Hepatocyte (in vitro differentiated cells): Measurements from ENCODE around the gene ATP5MC2. TPM values are rescaled to one million over a fixed set of nuclear protein-coding genes. Genes with fewer than 3 reads are reported as not detected.

ENCODE experiments used
- DNase-seq: peaks from one replicate; pipeline ENCODE4 v3.0.0-alpha.2; 2016; ENCODE audit warnings: low spot score
- H2AFZ ChIP-seq: fragments of 200-600 bp; sonication (generic); 2 replicates; pipeline ENCODE4 v1.6.0; 2016; ENCODE audit warnings: antibody characterized with exemption, mild to moderate bottlenecking
- H3K27ac ChIP-seq: fragments of 200-600 bp; sonication (generic); 2 replicates; pipeline ENCODE4 v1.5.1; 2016; ENCODE audit warnings: mild to moderate bottlenecking
- H3K27me3 ChIP-seq: fragments of 200-600 bp; sonication (generic); 2 replicates; pipeline ENCODE4 v1.6.1; 2016
- H3K36me3 ChIP-seq: fragments of 200-600 bp; sonication (generic); replicated peaks from 2 replicates; pipeline ENCODE4 v1.5.1; 2016; ENCODE audit warnings: low read depth; ENCODE audit not compliant: insufficient read depth
- H3K4me1 ChIP-seq: fragments of 200-600 bp; sonication (generic); 2 replicates; pipeline ENCODE4 v1.5.1; 2016; ENCODE audit warnings: mild to moderate bottlenecking, moderate library complexity; ENCODE audit not compliant: insufficient read depth
- H3K4me2 ChIP-seq: fragments of 200-600 bp; sonication (generic); 2 replicates; pipeline ENCODE4 v1.6.0; 2016
- H3K4me3 ChIP-seq: fragments of 200-600 bp; sonication (generic); 2 replicates; pipeline ENCODE4 v1.5.1; 2016; ENCODE audit warnings: mild to moderate bottlenecking
- H3K79me2 ChIP-seq: fragments of 200-600 bp; sonication (generic); 2 replicates; pipeline ENCODE4 v1.6.0; 2017; ENCODE audit warnings: mild to moderate bottlenecking
- H3K9me2 ChIP-seq: fragments of 200-600 bp; sonication (generic); replicated peaks from 2 replicates; pipeline ENCODE4 v1.6.0; 2017; ENCODE audit warnings: mild to moderate bottlenecking; ENCODE audit not compliant: insufficient read depth
- H3K9me3 ChIP-seq: fragments of 200-600 bp; sonication (generic); 2 replicates; pipeline ENCODE4 v1.5.1; 2016; ENCODE audit warnings: low read depth, mild to moderate bottlenecking
- H4K20me1 ChIP-seq: fragments of 200-600 bp; sonication (generic); 2 replicates; pipeline ENCODE4 v1.6.0; 2016; ENCODE audit warnings: mild to moderate bottlenecking; ENCODE audit not compliant: insufficient read depth, poor library complexity, severe bottlenecking
- CTCF ChIP-seq: fragments of 200-600 bp; sonication (generic); IDR thresholded peaks from 2 replicates; pipeline ENCODE4 v1.5.1; 2016; ENCODE audit warnings: antibody characterized with exemption, mild to moderate bottlenecking; ENCODE audit not compliant: poor library complexity
- EZH2 ChIP-seq: fragments of 200-600 bp; sonication (generic); IDR thresholded peaks from 2 replicates; pipeline ENCODE4 v1.6.1; 2016; ENCODE audit warnings: antibody characterized with exemption, mild to moderate bottlenecking, borderline replicate concordance
- EZH2phosphoT487 ChIP-seq: fragments of 200-600 bp; sonication (generic); IDR thresholded peaks from one replicate; pipeline ENCODE4 v1.6.1; 2018; ENCODE audit warnings: antibody characterized with exemption, mild to moderate bottlenecking, low read depth, moderate library complexity; ENCODE audit not compliant: unreplicated experiment, severe bottlenecking
- WGBS: methylation state at CpG from one replicate; pipeline ENCODE4 v1.1.6; 2016; ENCODE audit warnings: low lambda C conversion rate; ENCODE audit errors: missing lambda C conversion rate; 5-methylcytosine and 5-hydroxymethylcytosine counted together
- polyA plus RNA-seq: library from polyadenylated mRNA; unstranded; fragments of >200 nt; fragmentation: Nextera tagmentation; extraction: Ambion mirVana; gene quantifications from 2 replicates; pipeline ENCODE4 v1.2.1, GENCODE V29; 2016
- total RNA-seq: library from RNA; depleted of rRNA; stranded (reverse); fragments of >200 nt; gene quantifications from 2 replicates; pipeline ENCODE4 v1.2.3, GENCODE V29; 2014

The ATP5MC2 gene
- total and polyA plus RNA-seq, 2 experiments from 2014 or later: 252 to 301 TPM

DNA sequence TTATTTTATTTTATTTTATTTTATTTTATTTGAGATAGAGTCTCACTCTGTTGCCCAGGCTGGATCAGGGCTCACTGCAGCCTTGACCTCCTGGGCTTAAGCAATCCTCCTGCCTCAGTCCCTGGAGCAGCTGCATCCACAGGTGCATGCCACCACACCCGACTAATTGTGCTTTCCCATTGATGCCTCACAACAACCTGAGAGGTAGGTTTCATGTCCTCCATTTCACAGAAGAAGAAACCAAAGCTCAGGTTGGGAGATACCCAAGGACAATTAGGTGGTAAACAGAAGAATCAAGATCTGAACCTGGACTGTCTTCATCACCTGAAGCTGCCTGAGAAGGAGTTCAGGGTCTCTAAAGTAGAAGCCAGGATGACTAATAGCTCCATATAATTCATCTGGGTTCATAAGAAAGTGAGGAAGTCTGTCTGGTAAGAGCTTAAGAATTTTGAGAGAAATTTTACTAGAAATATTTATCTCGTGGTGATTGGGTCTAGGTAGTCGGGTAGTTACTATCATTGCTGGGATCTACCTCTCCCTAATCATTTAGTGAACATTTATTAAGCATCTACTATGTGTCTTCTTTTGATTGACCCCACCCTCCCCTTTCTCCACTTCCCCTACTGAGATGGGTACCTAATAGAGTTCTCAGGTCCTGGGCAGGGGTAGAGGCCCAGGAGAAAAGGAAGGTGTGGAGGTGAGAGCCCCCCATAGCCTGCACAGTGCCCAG lies 23.2 kb upstream of the ATP5MC2 start:
- no peak overlapping the region for H3K4me2 ChIP-seq
- TF ChIP-seq CTCF (no peak), EZH2 (no peak), EZH2phosphoT487 (no peak)
- no peaks in the 10 kb centered on the region for H3K9me2 ChIP-seq
- no peaks in the 10 kb centered on the region for H4K20me1 ChIP-seq
- no peaks in the 10 kb centered on the region for H3K9me3 ChIP-seq
- H3K27me3 ChIP-seq: peaks cover 74% of the 10 kb centered on the region
- no peak overlapping the region for H3K4me3 ChIP-seq
- DNase-seq: no peak
- H3K4me1 ChIP-seq: peaks cover 8% of the 10 kb centered on the region
- no peak overlapping the region for H2AFZ ChIP-seq
- H3K36me3 ChIP-seq: no peaks in the 10 kb centered on the region
- 74% methylated on average over 3 of the region's 3 CpGs for WGBS
- H3K27ac ChIP-seq: no peak overlapping the region
- no peaks in the 10 kb centered on the region for H3K79me2 ChIP-seq

DNA sequence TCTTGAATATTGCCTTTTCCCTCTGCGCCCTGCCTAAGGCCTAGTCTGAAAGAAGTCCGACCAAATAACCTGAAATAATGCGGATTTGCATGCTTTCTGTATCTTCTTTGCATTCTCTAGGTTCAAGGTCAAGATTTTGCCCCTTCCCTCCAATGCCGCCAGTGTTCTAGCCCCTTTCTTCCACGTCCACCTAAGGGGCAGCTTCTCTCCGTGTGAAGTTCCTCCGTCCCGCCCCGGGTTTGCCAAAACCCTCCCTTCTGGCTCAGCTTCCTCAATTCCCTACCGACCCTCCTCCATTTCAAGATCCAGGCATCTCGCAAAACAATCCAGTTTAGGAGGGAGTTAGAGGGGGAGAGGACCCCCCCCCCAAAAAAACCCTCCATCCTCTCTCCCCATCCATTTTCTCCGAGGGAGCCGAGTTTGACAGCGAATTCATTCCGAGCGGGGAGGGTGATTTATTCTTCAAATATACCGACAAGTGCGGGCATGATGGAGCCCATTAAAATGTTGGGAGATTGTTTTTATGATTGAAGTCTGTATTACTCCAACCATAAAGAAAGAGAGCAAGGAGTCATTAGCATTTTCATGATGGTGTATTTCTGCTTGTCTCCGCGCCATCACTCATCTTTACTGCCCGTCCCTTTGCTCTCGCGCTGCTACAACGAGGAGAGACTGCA lies 20.9 kb upstream of the ATP5MC2 start:
- H4K20me1 ChIP-seq: no peaks in the 10 kb centered on the region
- H3K9me3 ChIP-seq: no peaks in the 10 kb centered on the region
- 47% methylated on average over 24 of the region's 24 CpGs for WGBS
- H3K4me1 ChIP-seq: peaks cover 8% of the 10 kb centered on the region
- H3K4me3 ChIP-seq: no peak overlapping the region
- peak overlapping the region; percentile 65 for H3K4me2 ChIP-seq
- no peak overlapping the region for H3K27ac ChIP-seq
- no peaks in the 10 kb centered on the region for H3K36me3 ChIP-seq
- no peak overlapping the region for H2AFZ ChIP-seq
- peaks cover 80% of the 10 kb centered on the region for H3K27me3 ChIP-seq
- TF ChIP-seq EZH2: no peak
- no peak for TF ChIP-seq EZH2phosphoT487
- TF ChIP-seq CTCF: no peak
- DNase-seq: no peak
- H3K79me2 ChIP-seq: no peaks in the 10 kb centered on the region
- H3K9me2 ChIP-seq: no peaks in the 10 kb centered on the region

- H3K79me2 ChIP-seq: no peaks in the 10 kb centered on the region
- no peaks in the 10 kb centered on the region for H3K9me3 ChIP-seq
- H3K27ac ChIP-seq: no peak overlapping the region
- peak overlapping the region; percentile 83 for H3K4me2 ChIP-seq
- WGBS: 2% methylated on average over 11 of the region's 11 CpGs
- no peak for TF ChIP-seq CTCF
- H2AFZ ChIP-seq: no peak overlapping the region
- no peaks in the 10 kb centered on the region for H3K36me3 ChIP-seq
- no peaks in the 10 kb centered on the region for H3K9me2 ChIP-seq
- no peaks in the 10 kb centered on the region for H4K20me1 ChIP-seq
- peaks cover 79% of the 10 kb centered on the region for H3K27me3 ChIP-seq
- peak; percentile 89 for DNase-seq
- peaks cover 8% of the 10 kb centered on the region for H3K4me1 ChIP-seq
- H3K4me3 ChIP-seq: no peak overlapping the region
These were observed 20.4 kb upstream of the ATP5MC2 start for GRCh38 chr12:53696285-53696654.
